ENCODE data around the gene TMEM121. TPM values are rescaled to one million over a fixed set of nuclear protein-coding genes. Genes with fewer than 3 reads are reported as not detected.

The TMEM121 gene
- total and polyA plus RNA-seq, 2 donors (not counting 1 experiment from before 2014, with no cell fraction given) = 0.99 to 3.7 TPM

Other genes with a start within 250 kb of the TMEM121 start
- 55.8 and 61.5 TPM in 2 replicates for gene BRF1, start 225.6 kb upstream of the TMEM121 start, total RNA-seq
- gene BRF1, start 225.6 kb upstream of the TMEM121 start, polyA plus RNA-seq = 24.5 and 36.0 TPM in 2 replicates
- 70.7 and 71.8 TPM in 2 replicates for gene PACS2, start 211.8 kb upstream of the TMEM121 start, total RNA-seq
- 60.6 and 65.6 TPM in 2 replicates for gene PACS2, start 211.8 kb upstream of the TMEM121 start, polyA plus RNA-seq
- gene TEX22, start 128.0 kb upstream of the TMEM121 start, total RNA-seq = 7.0 and 8.4 TPM in 2 replicates
- gene TEX22, start 128.0 kb upstream of the TMEM121 start, polyA plus RNA-seq = 0.65 and 1.7 TPM in 2 replicates
- gene MTA1, start 106.8 kb upstream of the TMEM121 start, total RNA-seq = 131 and 137 TPM in 2 replicates
- 147 and 168 TPM in 2 replicates for gene MTA1, start 106.8 kb upstream of the TMEM121 start, polyA plus RNA-seq
- gene CRIP2, start 51.8 kb upstream of the TMEM121 start, total RNA-seq = 6.0 and 9.8 TPM in 2 replicates
- gene CRIP2, start 51.8 kb upstream of the TMEM121 start, polyA plus RNA-seq = 16.8 and 81.6 TPM in 2 replicates
- gene CRIP1, start 39.7 kb upstream of the TMEM121 start, total RNA-seq = 201 and 210 TPM in 2 replicates
- 293 and 563 TPM in 2 replicates for gene CRIP1, start 39.7 kb upstream of the TMEM121 start, polyA plus RNA-seq
- gene TEDC1, start 35.3 kb upstream of the TMEM121 start, total RNA-seq = 22.2 and 25.9 TPM in 2 replicates
- gene TEDC1, start 35.3 kb upstream of the TMEM121 start, polyA plus RNA-seq = 19.7 and 25.2 TPM in 2 replicates